ENCODE data around the gene RAB2B. TPM values are rescaled to one million over a fixed set of nuclear protein-coding genes. Genes with fewer than 3 reads are reported as not detected.

RAB2B gene
- total RNA-seq, result 27.6 and 32.7 TPM in 2 replicates

DNA sequence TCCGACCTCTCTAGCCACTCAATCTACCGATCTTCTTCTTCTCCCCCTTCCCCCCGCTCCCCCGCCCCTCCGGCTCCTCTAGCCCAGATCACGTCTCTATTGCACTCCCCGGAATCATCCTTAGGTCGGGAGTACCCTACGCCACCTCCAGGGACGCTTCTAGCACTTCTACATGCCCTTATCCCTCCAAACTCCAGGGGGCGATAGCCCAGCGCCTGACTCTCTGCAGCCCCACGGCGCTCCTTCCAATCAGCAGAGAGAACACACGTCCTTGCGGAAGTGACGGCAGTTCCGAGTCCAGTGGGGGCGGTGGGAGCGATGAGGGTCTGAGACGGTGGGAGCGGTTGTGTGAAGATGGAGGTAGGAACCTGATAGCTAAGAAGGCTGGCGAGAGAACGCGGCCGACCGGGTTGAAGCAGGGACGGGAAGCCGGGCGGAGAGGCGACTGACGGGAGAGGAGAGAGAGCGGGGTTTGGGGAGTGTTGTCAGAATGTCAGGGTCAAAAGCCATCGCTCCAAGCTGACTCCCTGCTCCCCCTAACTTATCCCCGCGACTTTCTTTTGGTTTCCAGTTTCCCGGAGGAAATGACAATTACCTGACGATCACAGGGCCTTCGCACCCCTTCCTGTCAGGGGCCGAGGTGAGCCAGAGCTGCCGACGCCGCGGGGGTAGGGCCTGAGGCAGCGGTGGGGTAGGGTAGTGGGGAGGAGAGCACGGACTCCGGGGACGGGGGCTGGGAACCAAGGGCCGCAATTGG, at the start of gene RAB2B, which contains the start of gene TOX4:
Gene RAB2B, minus strand, starts transcription at position 35 of the 757 bp plus-strand sequence. CDS start 87 bp downstream, outside the sequence.
Gene TOX4, plus strand, starts transcription at position 271 of the 757 bp plus-strand sequence. Its CDS starts 84 bp downstream, at position 355.

DNA sequence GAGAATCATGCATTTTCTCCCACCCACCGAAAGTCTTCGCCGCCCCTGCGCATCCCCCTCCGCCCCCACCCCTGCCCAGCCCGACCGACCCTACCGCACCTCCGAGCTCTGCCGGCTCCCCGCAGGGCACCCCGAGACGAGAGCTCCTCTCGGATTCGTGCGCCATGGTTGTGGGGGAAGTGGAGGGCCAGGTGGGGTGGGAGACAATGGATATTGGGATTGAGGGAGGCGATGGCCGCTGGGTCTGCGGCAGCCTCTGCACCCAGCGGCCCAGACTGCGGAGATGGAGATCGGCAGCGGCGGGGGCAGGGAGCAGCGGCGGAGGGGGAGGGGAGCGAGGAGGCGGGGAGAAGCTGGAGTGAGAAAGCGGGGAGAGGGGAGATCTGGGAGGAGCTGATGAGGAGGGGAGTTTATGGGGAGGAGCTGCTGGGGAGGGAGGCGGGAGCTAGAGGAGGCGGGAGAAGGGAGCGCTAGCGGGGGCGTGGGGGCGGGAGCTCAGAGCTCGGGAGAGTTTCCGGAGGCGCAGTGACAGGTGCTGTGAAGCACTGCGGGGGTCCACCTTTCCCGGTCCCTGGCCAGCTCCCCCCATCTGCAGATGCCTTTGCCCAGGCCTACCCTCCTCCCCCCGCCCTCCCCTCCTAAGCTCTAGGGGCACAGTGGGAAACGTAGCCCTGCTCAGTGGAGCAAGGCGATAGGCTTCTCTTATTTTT, 49.4 kb upstream of the RAB2B start, which contains the start of gene SALL2:
Gene SALL2, minus strand, starts transcription at position 385 of the 710 bp plus-strand sequence. Its CDS starts 219 bp downstream, at position 166.

DNA sequence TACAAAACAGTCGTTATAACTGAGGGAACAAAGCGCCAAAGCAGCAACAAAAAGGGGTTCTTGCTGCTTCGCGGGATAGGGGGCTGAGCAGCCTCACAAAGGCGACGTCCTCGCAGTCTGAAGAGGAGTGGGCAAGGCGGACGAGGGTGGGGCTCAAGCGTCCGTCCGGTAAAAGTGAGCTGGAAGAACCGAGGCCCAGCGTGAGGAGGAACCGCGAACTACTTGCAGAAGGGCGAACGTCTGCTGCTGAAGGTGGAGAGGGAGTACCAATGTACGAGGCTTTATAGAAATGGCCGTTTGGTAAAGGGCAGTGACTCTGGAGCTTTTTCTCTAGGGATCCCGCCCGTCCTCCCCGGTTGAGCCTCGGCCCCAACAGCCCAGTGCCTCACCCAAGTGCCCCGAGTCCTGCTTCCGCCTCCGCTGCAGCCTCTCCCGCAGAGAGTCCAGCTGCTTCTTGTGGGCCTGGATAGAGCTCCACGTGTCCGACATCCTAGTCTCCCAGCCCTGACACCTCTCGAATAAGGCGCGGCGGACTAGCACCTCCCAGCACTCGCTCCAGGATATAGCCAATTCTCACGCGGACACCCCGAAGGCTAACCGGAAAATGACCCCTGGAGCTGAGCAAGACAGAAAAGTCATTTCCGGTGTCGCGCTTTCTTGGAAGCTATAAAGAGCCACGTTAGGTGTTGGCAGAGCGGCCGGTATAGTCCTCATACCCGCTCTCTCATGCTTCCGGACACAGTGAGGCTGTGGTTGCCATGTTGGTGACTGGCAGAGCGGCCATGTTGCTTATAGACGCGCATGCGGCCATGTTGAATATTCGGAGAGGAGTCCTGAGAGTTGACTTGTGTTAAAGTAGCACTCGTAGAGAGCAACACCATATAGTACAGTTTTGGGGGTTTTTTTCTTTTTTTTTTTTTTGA, 34.2 kb upstream of the RAB2B start, which contains the start of gene METTL3:
Gene METTL3, minus strand, starts transcription at position 606 of the 923 bp plus-strand sequence. Its CDS starts 117 bp downstream, at position 489.

DNA sequence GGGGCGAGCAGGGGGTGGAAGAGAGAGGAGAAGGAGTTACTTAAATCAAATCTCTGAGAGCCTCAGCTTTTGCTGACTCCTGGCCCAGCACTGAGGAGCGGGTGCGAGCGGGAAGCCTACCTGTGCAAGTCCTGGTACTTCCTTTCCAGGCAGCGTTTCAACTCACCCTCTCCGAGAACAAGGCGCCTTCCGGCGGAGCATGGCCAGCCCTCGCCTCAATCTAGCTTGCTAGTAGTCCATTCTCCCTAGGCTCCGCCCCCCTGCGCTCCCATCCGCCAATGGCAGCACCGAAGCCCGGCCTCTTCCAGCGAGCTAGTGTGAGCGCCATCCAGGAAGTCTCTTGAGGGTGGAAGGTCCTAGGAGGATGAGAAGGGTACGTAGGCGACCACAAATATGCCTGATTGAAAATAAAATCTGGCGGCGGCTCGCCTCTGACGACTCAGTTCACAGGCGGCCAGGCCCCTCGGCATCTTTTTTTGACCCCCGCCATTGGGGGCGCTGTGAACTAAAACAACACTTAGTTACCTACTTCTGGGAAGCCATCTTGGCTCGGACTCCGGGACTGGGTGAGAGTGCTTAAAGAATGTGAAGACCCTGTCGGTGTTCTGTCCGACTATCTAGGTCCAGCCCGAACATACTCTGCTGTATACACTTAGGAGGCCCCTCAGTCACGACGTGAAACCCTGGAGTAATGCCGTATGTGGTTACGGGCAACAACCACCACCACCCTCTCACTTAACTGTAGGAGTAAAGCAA, 20.7 kb downstream of the RAB2B start, which contains the start of gene CHD8:
Gene CHD8, minus strand, starts transcription at position 212 of the 756 bp plus-strand sequence. CDS start 24,480 bp downstream, outside the sequence.

Other genes starting within 250 kb of the RAB2B start
- 714 and 948 TPM in 2 replicates for gene HNRNPC, start 207.5 kb downstream of the RAB2B start, total RNA-seq
- not detected in 2 replicates for gene RPGRIP1, start 196.9 kb downstream of the RAB2B start, total RNA-seq
- gene SUPT16H, start 92.9 kb downstream of the RAB2B start, total RNA-seq, result 97.1 and 148 TPM in 2 replicates
- 36.4 and 47.9 TPM in 2 replicates for gene CHD8, start 20.8 kb downstream of the RAB2B start, total RNA-seq
- 18.5 and 29.3 TPM in 2 replicates for gene TOX4, start 236 bp upstream of the RAB2B start, total RNA-seq
- 81.9 and 91.8 TPM in 2 replicates for gene METTL3, start 34.4 kb upstream of the RAB2B start, total RNA-seq
- gene SALL2, start 49.4 kb upstream of the RAB2B start, total RNA-seq, result 1.2 and 1.3 TPM in 2 replicates
- gene OR10G3, start 103.1 kb upstream of the RAB2B start, total RNA-seq, result not detected in 2 replicates
- gene OR10G2, start 158.0 kb upstream of the RAB2B start, total RNA-seq, result not detected in 2 replicates
- not detected in 2 replicates for gene OR4E2, start 176.9 kb upstream of the RAB2B start, total RNA-seq
- gene OR4E1, start 196.9 kb upstream of the RAB2B start, total RNA-seq, result not detected in 2 replicates